A172 (cell line): ENCODE data around the gene TPRX1. TPM values are rescaled to one million over a fixed set of nuclear protein-coding genes. Genes with fewer than 3 reads are reported as not detected.
A peak's percentile ranks its signal among the peaks of the same experiment; 100 is the strongest.
"Not testable (repeated sequence)": the region's sequence is repeated elsewhere in the genome, so short reads cannot be mapped to it uniquely, and the experiment has no call there.

Source experiments
- DNase-seq: peaks from one replicate; pipeline ENCODE4 v3.0.0-alpha.2; 2015; ENCODE audit warnings: low spot score
- total RNA-seq: library from RNA; depleted of rRNA; stranded (reverse); fragments of >200 nt; shearing (Covaris generic); gene quantifications from 2 replicates; pipeline ENCODE4 v1.2.3, GENCODE V29; 2014

Gene TPRX1
- total RNA-seq, 1 experiment from 2014 or later: not detected

DNA sequence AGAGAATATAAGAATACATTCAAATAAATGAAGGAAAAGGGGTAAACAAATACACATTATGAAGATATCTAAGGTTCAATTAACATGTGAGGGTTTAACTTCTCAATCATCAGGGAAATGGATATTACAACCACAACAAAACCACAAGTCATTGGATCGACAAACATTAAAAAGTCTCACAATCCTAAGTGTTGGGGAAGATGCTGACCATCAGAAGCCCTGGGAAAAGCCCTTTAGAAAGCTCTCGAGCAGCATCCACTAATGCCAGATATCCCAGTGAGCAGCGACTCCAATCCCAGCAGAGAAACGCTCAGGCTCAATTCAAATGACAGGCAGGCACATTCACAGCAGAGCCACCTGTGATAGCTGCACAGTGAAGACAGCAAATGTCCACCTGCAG is 3.1 kb downstream of the TPRX1 start:
- DNase-seq: no peak

DNA sequence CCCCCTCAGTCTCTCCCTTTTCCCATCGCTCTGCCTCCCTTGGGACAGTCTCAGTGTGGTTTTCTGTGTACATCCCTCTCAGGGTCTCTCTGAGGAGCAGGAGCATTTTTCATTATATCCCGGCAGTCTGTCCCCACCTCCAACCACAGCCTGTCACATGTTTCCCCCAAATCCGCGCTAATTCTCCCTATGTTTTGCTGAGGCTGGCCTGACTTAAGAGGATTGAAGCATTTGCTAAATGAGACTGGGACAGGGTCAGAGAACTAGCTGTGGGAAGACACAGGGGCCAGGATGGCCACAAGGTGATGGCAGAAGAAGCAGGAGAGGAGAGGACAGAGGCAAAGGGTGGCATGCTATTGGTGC is 5.5 kb downstream of the TPRX1 start:
- DNase-seq: no peak

DNA sequence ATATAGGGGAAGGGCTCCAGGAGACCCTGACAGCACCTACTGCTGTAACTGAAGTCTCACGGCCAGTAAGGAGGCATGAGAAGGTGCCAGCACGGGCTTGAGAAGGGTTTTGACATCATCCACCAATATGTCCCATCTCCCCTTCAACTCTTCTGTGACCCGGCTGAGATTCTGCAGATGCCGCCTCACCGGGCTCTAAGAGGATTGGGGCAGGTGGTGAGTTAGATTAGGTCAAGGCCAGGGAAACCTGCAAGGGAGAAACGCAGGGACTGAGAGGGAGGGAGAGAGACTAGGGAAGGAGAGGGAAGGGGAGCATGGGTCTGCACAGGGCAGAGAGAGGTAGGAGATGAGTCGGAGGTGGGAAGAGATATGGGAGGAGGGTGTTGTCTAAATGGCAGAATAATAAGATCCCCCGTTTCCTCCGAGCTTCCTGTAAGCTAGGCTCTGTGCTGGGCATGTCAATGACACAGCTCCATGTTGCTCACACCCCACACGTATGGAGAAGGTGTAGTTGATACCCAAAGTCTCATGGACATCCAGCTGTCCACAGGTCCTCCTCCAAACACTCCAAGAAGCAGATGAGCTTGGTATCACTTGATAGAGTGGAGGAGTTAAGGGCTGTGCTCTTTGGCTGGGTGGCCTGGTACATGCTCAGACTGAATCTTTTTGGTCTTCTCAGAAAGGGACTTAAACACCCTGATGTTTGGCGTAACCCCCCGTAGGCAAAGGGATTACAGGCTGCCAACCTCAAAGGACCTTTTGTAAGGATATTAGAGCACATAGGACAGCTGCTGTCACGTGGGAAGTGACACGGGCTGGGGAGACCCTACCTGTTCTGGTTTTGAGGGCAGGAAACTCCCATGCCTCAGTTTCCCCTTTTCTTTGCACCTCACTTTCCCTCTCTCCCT is 6.1 kb downstream of the TPRX1 start:
- no peak for DNase-seq

DNA sequence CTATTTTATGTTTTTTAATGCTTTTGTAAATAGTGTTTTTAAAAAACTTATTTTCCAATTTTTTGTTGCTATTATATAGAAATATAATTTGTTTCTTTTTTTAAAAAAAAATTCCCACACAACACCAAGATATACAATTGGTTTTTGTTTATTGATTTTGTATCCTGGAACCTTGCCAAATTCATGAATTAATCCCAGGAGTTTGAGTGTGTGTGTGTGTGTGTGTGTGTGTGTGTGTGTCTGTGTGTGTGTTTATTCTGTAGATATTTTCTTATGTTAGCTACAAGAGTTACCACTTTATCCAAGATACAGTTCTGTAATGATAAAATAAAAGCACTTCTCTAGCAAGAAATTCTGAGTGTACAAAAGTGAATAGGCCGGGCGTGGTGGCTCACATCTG is 7.6 kb downstream of the TPRX1 start:
- DNase-seq: no peak

DNA sequence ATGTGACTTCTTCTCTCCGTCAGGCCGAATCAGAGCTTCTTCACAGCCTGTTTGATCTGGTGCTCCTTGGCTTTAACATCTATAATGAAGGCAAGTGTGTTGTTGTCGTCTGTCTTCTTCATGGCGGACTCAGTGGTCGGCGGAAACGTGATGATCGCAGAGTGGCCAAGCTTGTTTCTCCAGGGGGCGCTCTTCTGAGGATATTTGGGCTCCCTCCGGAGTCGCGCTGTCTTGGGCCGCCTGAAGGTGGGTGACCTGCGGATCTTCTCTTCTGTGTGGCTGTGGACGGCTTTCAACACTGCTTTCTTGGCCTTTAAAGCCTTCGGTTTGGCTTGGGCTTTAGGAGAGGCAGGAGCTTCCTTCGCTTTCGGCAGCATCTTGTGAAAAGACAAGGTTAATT is 9.8 kb downstream of the TPRX1 start:
- DNase-seq: no peak

DNA sequence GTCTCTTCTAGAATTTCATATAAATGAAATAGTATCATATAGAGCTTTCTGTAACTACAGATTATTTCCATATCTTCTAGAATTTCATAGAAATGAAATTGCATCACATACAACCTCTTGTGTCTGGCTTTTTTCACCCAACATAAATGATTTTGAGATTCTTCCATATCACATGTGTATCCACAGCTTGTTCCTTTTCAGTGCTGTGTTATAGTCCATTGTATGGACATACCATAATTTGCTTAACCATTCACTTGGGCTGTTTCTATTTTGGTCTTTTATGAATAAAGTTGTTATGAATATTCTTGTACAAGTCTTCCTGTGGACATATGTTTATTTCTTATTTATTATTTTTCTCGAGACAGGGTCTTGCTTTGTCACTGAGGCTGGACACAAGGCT is 11.7 kb downstream of the TPRX1 start:
- no peak for DNase-seq

DNA sequence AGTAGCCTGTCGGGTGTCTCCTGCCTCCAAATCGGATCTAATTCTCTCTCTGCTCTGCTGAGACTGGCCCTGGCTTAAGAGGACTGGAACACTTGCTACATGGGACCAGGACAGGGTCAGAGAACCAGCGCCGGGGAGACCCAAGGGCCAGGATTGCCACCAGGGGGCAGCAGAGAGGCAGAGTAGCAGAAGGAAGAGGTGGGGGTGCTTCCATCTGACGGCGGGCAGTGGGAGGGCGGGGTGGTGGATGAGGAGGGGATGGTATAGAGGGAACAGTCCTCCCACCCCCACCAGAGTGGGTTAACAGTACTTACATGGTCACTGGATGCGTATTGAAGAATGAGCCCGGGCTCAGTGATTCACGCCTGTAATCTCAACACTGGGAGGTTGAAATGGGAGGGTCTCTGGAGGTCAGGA is 13.9 kb downstream of the TPRX1 start:
- peak; percentile 44 for DNase-seq

DNA sequence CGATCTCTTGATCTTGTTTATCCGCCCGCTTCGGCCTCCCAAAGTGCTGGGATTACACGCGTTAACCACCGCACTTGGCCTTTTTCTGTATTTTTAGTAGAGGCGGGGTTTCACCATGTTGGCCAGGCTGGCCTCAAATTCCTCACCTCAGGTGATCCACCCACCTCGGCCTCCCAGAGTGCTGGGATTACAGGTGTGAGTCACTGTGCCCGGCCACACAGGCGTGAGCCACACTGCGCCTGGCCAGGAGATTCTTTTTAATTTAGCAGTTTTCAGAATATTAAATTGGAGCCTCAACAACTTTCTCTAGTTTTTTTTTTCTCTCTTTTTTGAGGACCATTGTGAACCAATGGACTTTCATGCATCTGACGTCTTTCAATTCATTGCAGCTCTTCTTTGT is 14.5 kb downstream of the TPRX1 start:
- DNase-seq: not testable (repeated sequence)

DNA sequence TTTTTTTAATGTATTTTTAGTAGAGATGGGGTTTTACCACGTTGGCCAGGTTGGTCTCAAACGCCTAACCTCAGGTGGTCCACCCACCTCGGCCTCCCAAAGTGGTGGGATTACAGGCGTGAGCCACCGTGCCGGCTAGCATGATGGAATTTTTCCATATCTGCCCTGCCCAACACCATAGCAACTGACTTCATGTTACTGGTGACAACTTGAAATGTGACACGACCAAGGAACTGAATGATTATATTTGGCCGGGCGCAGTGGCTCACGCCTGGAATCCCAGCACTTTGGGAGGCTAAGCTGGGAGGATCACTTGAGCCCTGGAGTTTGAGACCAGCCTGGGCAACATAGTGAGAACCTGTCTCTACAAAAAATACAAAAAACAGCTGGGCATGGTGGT is 17.0 kb downstream of the TPRX1 start:
- not testable (repeated sequence) for DNase-seq

DNA sequence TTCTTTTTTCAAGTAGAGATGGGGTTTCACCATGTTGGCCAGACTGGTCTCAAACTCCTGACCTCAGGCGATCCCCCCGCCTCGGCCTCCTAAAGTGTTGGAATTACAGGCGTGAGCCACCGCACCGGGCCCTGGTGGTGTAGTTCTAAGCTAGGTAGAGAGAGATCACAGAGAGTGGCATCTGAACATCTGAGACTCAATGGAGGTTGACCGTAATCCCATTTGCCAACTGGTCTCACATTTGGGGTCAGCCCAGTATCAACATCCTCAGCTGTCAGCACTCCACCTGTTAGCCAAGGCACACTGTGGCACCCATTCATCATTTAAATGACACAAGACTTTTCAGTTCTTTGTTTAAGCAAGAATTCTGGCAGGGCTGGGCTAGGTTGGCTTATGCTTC is 17.8 kb downstream of the TPRX1 start:
- DNase-seq: no peak

DNA sequence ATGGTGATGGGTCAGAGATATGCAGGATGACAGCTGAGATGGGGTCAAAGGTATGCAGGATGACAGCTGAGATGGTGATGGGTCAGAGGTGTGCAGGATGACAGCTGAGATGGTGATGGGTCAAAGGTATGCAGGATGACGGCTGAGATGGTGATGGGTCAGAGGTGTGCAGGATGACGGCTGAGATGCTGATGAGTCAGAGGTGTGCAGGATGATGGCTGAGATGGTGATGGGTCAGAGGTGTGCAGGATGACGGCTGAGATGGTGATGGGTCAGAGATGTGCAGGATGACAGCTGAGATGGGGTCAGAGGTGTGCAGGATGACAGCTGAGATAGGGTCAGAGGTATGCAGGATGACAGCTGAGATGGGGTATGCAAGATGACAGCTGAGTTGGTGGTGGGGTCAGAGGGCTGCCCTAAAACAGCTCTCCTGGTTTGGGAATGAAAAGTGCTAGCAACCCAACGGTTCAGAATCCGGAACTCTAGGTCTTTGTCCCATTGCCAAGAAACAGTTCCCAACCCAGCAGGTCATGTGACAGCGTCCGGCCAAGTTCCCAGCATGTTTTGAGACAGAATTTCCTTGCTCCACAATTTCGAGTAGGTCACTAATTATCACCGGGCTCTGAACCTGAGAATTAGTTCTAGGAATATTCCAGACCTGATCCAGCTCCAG is 22.6 kb downstream of the TPRX1 start:
- DNase-seq: no peak

DNA sequence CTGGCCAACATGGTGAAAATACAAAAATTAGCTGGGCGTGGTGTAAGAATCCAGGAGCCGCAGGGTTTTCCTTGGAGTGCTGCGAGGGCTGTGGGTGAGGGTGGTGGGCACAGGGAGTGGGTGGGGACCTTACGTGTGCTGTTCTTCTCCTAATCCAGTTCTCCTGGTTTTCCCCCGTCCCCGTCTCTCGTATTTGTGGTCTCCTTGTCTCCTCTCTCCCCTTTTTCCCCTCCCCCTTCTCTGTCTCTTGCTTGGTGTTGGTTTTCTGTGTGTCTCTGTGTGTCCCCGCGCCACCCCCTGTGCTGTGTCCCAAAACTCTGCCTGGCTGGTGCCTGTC is 24.2 kb downstream of the TPRX1 start:
- DNase-seq: no peak

DNA sequence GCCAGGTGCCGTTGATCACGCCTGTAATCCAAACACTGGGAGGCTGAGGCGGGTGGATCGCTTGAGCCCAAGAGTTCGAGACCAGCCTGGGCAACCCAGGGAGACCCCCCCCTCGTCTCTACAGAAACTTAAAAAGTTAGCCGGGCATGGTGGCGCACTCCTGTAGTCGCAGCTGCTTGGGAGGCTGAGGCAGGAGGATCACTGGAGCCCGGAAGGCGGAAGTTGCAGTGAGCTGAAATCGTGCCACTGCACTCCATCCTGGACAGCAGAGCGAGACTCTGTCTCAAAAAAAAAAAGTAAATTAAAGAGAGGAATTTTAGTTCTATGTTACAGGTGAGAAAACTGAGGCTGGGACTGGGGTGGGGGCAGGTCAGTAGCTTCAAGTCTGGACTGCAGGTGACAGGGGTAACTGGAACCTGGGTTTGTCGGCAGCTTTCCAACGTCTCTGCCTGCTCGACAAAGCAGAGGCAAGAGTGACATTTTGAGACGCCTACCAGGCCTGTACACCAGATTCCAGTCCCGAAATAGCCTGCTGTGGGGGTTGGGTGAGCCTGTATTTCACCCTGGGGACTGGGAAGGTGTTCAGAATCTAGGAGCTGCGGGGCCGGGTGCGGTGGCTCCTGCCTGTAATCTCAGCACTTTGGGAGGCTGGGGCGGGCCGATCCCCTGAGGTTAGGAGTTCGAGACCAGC is 24.7 kb downstream of the TPRX1 start:
- DNase-seq: no peak

DNA sequence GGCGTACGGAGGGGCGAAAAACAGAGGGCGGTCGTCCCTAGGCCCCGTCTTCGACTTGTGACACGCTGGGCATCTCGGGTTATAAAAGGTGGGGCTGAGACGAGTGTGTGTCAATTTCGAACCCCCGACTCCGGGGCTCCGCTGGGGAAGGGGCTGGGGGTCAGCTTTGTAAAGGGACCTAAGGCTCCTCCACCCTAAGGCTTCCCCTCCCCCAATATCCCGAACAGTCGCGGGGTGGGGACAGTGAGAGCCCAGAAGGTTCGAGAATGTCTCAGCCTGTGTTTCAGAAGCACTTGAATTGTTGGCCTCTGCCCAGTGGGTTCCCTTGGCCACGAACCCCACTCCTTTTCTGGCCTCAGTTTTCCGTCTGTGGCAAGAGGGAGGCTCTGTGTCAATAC is 25.4 kb downstream of the TPRX1 start:
- no peak for DNase-seq

DNA sequence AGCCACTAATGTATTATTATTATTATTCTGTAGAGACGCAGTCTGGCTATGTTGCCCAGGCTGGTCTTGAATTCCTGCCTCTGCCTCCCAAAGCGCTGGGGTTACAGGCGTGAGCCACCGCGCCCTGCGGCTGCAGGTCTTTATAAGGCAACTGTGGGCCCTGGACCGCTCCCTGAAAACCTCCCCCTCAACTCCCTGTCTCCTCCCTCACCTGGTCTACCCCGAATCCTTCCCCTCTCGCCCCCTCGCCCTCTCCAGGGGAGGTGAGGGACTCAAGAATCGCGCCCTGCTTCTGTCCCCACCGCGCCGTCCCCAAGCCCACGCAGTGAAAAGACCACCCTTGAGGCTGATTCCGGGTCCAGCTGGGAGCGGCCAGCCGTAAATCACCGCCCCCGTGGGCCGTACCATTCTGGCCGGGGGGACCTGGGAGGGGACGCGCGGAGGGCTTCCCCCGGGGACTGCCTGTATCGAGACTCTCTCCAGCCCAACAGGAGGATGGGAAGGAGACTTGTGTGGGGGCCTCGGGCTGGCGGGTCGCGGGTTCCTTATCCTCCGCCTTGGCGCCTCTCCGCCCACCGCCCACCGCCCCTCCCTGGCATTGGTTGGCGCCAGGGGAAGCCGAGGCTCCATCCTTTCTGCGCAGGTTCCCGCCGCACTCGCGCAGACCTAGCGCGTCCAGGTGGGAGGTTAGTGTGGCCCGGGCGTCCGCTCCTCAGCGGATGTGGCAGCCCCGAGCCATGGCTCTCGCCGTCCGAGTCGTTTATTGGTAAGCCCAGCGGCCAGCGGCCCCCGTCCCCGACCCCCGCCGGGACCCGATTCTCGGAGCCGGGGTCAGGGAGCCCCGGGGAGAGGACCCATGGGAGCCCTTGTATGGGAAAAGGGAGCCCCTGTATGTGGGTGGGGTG is 26.1 kb downstream of the TPRX1 start, which contains the start of gene SELENOW:
TSS of gene SELENOW (plus strand) at position 655 of the 905 bp plus-strand sequence. CDS start at position 738, 83 bp downstream.
- DNase-seq: peak; percentile 40

DNA sequence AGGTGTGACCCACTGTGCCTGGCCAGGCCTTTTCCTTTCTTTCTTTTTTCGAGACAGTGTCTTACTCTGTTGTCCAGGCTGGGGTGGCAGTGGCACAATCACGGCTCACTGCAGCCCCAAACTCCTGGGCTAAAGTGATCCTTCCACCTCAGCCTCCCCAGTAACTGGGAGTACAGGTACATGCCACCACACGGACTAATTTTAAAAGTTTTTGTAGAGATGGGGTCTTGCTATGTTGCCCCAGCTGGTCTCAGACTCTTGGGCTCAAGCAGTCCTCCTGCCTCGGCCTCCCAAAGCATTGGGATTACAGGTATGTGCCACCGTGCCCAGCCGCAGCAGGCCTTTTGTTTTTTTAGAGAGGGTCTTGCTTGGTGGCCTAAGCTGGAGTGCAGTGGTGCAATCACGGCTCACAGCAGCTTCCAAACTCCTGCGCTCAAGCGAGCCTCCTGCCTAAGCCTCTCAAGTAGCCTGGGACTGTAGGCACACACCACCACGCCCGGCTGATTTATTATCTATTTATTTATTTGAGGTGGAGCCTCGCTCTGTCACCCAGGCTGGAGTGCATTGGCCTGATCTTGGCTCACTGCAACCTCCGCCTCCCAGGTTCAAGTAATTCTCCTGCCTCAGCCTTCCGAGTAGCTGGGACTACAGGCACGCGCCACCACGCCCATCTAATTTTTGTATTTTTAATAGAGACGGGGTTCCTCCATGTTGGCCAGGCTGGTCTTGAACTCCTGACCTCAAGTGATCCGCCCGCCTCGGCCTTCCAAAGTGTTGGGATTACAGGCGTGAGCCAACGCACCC is 26.9 kb downstream of the TPRX1 start:
- DNase-seq: not testable (repeated sequence)

DNA sequence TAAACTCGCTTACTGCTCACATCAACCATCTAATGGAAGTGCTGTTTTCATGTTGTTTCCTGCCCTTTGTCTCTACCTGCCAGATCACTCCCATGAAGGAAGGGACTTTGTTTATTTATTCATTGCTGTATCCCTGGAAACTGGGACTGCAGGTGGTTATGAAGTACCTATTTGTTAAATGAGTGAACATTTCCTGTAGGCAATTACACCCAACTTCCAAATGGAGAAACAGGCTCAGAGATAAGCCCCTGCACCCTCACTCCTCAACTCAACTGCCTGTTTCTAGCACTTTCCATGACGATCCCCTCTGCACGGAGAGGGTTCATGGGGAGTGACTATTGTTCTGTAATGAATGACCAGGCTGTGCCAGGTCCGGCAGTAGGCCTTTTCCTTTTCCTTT is 27.8 kb downstream of the TPRX1 start:
- peak; percentile 17 for DNase-seq

DNA sequence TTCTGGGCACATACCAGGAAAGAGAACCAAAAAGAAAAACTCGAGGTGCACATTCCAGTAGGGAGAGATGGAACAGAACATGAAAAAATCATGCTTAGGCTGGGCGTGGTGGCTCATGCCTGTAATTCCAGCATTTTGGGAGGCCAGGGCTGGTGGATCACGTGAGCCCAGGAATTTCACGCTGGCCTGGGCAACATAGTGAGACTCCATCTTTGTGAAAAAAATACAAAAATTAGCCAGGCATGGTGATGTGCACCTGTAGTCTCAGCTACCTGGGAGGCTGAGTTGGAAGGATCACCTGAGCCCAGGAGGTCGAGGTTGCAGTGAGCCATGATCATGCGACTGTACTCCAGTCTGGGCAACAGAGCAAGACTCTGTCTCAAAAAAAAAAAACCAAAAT is 33.1 kb downstream of the TPRX1 start:
- DNase-seq: not testable (repeated sequence)

DNA sequence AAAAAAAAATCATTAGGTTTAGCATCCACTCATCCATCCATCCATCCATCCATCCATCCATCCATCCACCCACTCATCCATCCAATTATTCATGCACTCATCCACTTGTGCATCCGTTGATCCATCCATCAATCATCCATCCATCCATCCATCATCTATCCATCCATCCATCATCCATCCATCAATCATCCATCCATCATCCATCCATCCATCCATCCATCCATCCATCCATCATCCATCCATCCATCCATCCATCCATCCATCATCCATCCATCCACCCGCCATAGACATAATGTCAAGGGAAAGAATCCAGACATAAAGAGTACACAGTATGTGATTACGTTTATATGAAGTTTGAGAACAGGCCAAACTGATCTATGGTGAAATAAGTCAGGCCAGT is 34.8 kb downstream of the TPRX1 start:
- no peak for DNase-seq

DNA sequence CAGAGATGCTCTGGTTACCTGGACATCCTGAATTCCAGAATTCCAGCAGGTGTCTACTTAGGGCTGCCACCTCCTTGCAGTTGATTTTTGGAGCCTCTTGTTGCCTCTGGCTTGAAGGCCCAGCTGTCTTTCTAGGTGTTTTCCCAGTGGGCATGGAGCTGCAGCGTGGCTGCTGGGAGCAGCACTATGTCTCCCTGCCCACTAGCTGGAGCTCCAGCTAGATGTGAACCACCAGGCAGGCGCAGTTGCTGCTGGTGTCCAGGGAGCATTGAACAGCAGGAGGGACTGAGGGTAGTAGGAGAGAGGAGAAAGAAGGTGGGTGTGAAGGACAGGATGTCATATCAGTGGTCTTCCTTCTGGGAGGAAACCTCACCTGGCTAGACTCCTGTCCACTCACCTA is 35.7 kb downstream of the TPRX1 start:
- no peak for DNase-seq

DNA sequence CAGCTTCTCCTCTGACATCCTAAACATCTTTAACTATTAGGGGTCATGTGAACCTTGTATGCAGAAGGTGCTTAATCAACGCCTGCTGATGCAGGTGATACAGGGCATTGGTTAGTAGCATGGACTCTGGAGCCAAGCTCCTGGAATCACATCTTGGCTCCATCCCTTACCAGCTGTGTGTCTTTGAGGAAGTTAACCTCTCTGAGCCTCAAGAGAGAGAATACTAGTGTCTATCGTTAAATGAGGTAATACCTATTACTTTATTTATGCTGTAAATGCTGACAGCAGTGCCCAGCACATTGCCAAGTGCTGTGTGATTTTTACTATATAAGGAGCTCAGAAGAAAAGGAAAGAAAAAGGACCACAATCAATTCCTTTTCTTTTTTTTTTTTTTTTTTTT is 37.0 kb downstream of the TPRX1 start:
- DNase-seq: no peak
